HepG2 (cell line): ENCODE results near the gene RPS8. TPM values are rescaled to one million over a fixed set of nuclear protein-coding genes. Genes with fewer than 3 reads are reported as not detected.

ENCODE experiments used
- ARID2 ChIP-seq: sonication (generic); formaldehyde crosslinking; IDR thresholded peaks from 2 replicates; pipeline ENCODE4 v1.8.1; 2022; ENCODE audit warnings: mild to moderate bottlenecking, missing genetic modification reagents, borderline replicate concordance
- MYNN ChIP-seq: sonication (generic); formaldehyde crosslinking; IDR thresholded peaks from 2 replicates; pipeline ENCODE4 v1.4.0; 2020; ENCODE audit warnings: mild to moderate bottlenecking, low read depth, missing genetic modification reagents
- RELA ChIP-seq: sonication (generic); formaldehyde crosslinking; IDR thresholded peaks from 2 replicates; pipeline ENCODE4 v1.4.0; 2020; ENCODE audit warnings: missing genetic modification reagents
- REXO4 ChIP-seq: sonication (generic); formaldehyde crosslinking; IDR thresholded peaks from 2 replicates; pipeline ENCODE4 v1.8.0; 2022; ENCODE audit warnings: missing genetic modification reagents, mild to moderate bottlenecking, borderline replicate concordance
- RXRA ChIP-seq: sonication (generic); formaldehyde crosslinking; IDR thresholded peaks from 2 replicates; pipeline ENCODE4 v1.5.1; 2020; ENCODE audit warnings: missing genetic modification reagents
- SNRNP70 ChIP-seq: fragments of 200-400 bp; formaldehyde crosslinking; IDR thresholded peaks from 2 replicates; pipeline ENCODE4 v1.6.1; 2017; ENCODE audit warnings: mild to moderate bottlenecking, low read depth, low read length, moderate library complexity
- SOX13 ChIP-seq, 3 experiments: fragments of 450-650 bp in 1 of 3; sonication (generic) in 1 of 3; formaldehyde crosslinking in 1 of 3; IDR thresholded peaks in 2 of 3; conservative IDR thresholded peaks in 1 of 3; 2 replicates each; pipeline versions ENCODE4 v1.5.0 to v1.6.1; 2016 to 2020; ENCODE audit warnings: antibody characterized with exemption in 1 of 3, mild to moderate bottlenecking in 1 of 3, missing compliant biosample characterization in 1 of 3, missing genetic modification reagents in 1 of 3, moderate library complexity in 1 of 3
- SOX5 ChIP-seq: IDR thresholded peaks from 2 replicates; pipeline ENCODE4 v1.6.1; 2016; ENCODE audit warnings: borderline replicate concordance
- SOX6 ChIP-seq, 2 experiments: fragments of 450-650 bp in 1 of 2; sonication (generic) in 1 of 2; formaldehyde crosslinking in 1 of 2; IDR thresholded peaks; 2 replicates each; pipeline versions ENCODE4 v1.4.0 to v1.6.1; 2017 to 2020; ENCODE audit warnings: antibody characterized with exemption in 1 of 2, mild to moderate bottlenecking in 1 of 2, missing genetic modification reagents in 1 of 2
- TRIM24 ChIP-seq: sonication (generic); formaldehyde crosslinking; IDR thresholded peaks from 2 replicates; pipeline ENCODE4 v1.8.0; 2022; ENCODE audit warnings: mild to moderate bottlenecking, missing genetic modification reagents
- ZBTB3 ChIP-seq: sonication (generic); formaldehyde crosslinking; IDR thresholded peaks from 2 replicates; pipeline ENCODE4 v1.4.0; 2020; ENCODE audit warnings: low read depth, mild to moderate bottlenecking, moderate library complexity, missing genetic modification reagents, borderline replicate concordance
- ZFP41 ChIP-seq: sonication (generic); formaldehyde crosslinking; IDR thresholded peaks from 2 replicates; pipeline ENCODE4 v1.4.0; 2020; ENCODE audit warnings: mild to moderate bottlenecking, missing genetic modification reagents, borderline replicate concordance
- ZNF10 ChIP-seq: sonication (generic); formaldehyde crosslinking; IDR thresholded peaks from 2 replicates; pipeline ENCODE4 v1.4.0; 2020; ENCODE audit warnings: mild to moderate bottlenecking, low read depth, missing genetic modification reagents, borderline replicate concordance
- ZNF138 ChIP-seq: sonication (generic); formaldehyde crosslinking; IDR thresholded peaks from 2 replicates; pipeline ENCODE4 v1.5.0; 2020; ENCODE audit warnings: mild to moderate bottlenecking, low read depth, missing genetic modification reagents
- ZNF205 ChIP-seq: IDR thresholded peaks from 2 replicates; pipeline ENCODE4 v1.6.1; 2018; ENCODE audit warnings: missing biosample characterization, missing genetic modification reagents
- ZNF441 ChIP-seq: sonication (generic); formaldehyde crosslinking; IDR thresholded peaks from 2 replicates; pipeline ENCODE4 v1.7.0; 2021; ENCODE audit warnings: missing genetic modification reagents, borderline replicate concordance
- ZNF468 ChIP-seq: sonication (generic); formaldehyde crosslinking; IDR thresholded peaks from 2 replicates; pipeline ENCODE4 v1.8.0; 2022; ENCODE audit warnings: mild to moderate bottlenecking, moderate library complexity, missing genetic modification reagents
- ZNF713 ChIP-seq: sonication (generic); formaldehyde crosslinking; IDR thresholded peaks from 2 replicates; pipeline ENCODE4 v1.4.0; 2020; ENCODE audit warnings: mild to moderate bottlenecking, missing genetic modification reagents
- ZSCAN20 ChIP-seq: sonication (generic); formaldehyde crosslinking; IDR thresholded peaks from 2 replicates; pipeline ENCODE4 v1.4.0; 2020; ENCODE audit warnings: missing genetic modification reagents, mild to moderate bottlenecking, borderline replicate concordance
- polyA plus RNA-seq, 8 experiments: library from polyadenylated mRNA; depleted of rRNA in 3 of 8; stranded (reverse) in 7 of 8; unstranded in 1 of 8; fragments of >200 nt; fragmentation: Illumina TruSeq in 4 of 8; extraction: Trizol in 4 of 8; gene quantifications; 2 replicates each; pipeline versions ENCODE4 v1.2.1 to v1.2.3, GENCODE V29; 2011 to 2016; ENCODE audit warnings: low read depth in 4 of 8, missing spikeins in 1 of 8, mixed read lengths in 1 of 8; ENCODE audit not compliant: insufficient read depth in 1 of 8
- total RNA-seq, 5 experiments: library from RNA; depleted of rRNA; stranded (reverse); fragments of >200 nt; fragmentation: Illumina TruSeq; extraction: Trizol; gene quantifications; 2 replicates each; pipeline ENCODE4 v1.2.3, GENCODE V29; 2016; ENCODE audit warnings: low read depth in 1 of 5
- TF ChIP-seq, protein P1 (sequence below): sonication (generic); formaldehyde crosslinking; IDR thresholded peaks from 2 replicates; pipeline ENCODE4 v1.4.0; 2020; ENCODE audit warnings: missing genetic modification reagents
- TF ChIP-seq, protein P2 (sequence below): sonication (generic); formaldehyde crosslinking; IDR thresholded peaks from 2 replicates; pipeline ENCODE4 v1.5.0; 2020; ENCODE audit warnings: missing genetic modification reagents

Gene RPS8
- total and polyA plus RNA-seq, 2 of the 13 experiments (the other 11 are each of a cell fraction or from before 2014, with no cell fraction given): 2,628 to 2,822 TPM

- TF ChIP-seq SOX13 (IDR thresholded peaks at IDR 0.05) (no peak), SOX13 (CRISPR knock-in tag; conservative IDR thresholded peaks at IDR 0.05 in 1 of 2, IDR thresholded peaks at IDR 0.05 in 1 of 2) (peak in 1 of 2 experiments; percentile 28; a peak in 1 of 4 replicates), REXO4 (CRISPR knock-in tag) (0 out of 2 replicates have a peak, but pooled peaks have one; percentile 62), SOX5 (CRISPR knock-in tag) (no peak; the same call in 1 of the 2 replicates), ZNF138 (CRISPR knock-in tag) (peak; percentile 63; the same call in 1 of the 2 replicates), ARID2 (CRISPR knock-in tag) (no peak), ZSCAN20 (CRISPR knock-in tag) (peak; percentile 42; the same call in 1 of the 2 replicates), TRIM24 (no peak), ZNF10 (CRISPR knock-in tag) (no peak), RELA (CRISPR knock-in tag) (peak; percentile 69; the same call in 1 of the 2 replicates), RXRA (CRISPR knock-in tag) (peak; percentile 96), MYNN (CRISPR knock-in tag) (no peak), SNRNP70 (no peak), ZNF441 (CRISPR knock-in tag) (no peak; the same call in 1 of the 2 replicates), ZNF205 (CRISPR knock-in tag) (peak; percentile 87; the same call in 1 of the 2 replicates), ZBTB3 (0 out of 2 replicates have a peak, but pooled peaks have one; percentile 88), ZFP41 (CRISPR knock-in tag) (no peak), ZNF713 (CRISPR knock-in tag) (no peak), SOX6 (IDR thresholded peaks at IDR 0.05) (no peak), SOX6 (CRISPR knock-in tag; IDR thresholded peaks at IDR 0.05) (peak; percentile 62), ZNF468 (CRISPR knock-in tag) (no peak)
- TF ChIP-seq, protein P1, sequence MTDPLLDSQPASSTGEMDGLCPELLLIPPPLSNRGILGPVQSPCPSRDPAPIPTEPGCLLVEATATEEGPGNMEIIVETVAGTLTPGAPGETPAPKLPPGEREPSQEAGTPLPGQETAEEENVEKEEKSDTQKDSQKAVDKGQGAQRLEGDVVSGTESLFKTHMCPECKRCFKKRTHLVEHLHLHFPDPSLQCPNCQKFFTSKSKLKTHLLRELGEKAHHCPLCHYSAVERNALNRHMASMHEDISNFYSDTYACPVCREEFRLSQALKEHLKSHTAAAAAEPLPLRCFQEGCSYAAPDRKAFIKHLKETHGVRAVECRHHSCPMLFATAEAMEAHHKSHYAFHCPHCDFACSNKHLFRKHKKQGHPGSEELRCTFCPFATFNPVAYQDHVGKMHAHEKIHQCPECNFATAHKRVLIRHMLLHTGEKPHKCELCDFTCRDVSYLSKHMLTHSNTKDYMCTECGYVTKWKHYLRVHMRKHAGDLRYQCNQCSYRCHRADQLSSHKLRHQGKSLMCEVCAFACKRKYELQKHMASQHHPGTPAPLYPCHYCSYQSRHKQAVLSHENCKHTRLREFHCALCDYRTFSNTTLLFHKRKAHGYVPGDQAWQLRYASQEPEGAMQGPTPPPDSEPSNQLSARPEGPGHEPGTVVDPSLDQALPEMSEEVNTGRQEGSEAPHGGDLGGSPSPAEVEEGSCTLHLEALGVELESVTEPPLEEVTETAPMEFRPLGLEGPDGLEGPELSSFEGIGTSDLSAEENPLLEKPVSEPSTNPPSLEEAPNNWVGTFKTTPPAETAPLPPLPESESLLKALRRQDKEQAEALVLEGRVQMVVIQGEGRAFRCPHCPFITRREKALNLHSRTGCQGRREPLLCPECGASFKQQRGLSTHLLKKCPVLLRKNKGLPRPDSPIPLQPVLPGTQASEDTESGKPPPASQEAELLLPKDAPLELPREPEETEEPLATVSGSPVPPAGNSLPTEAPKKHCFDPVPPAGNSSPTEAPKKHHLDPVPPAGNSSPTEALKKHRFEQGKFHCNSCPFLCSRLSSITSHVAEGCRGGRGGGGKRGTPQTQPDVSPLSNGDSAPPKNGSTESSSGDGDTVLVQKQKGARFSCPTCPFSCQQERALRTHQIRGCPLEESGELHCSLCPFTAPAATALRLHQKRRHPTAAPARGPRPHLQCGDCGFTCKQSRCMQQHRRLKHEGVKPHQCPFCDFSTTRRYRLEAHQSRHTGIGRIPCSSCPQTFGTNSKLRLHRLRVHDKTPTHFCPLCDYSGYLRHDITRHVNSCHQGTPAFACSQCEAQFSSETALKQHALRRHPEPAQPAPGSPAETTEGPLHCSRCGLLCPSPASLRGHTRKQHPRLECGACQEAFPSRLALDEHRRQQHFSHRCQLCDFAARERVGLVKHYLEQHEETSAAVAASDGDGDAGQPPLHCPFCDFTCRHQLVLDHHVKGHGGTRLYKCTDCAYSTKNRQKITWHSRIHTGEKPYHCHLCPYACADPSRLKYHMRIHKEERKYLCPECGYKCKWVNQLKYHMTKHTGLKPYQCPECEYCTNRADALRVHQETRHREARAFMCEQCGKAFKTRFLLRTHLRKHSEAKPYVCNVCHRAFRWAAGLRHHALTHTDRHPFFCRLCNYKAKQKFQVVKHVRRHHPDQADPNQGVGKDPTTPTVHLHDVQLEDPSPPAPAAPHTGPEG (CRISPR knock-in tag): peak; percentile 77; the same call in 1 of the 2 replicates
- TF ChIP-seq, protein P2, sequence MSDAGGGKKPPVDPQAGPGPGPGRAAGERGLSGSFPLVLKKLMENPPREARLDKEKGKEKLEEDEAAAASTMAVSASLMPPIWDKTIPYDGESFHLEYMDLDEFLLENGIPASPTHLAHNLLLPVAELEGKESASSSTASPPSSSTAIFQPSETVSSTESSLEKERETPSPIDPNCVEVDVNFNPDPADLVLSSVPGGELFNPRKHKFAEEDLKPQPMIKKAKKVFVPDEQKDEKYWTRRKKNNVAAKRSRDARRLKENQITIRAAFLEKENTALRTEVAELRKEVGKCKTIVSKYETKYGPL (CRISPR knock-in tag): peak; percentile 74
These were observed at the start of gene RPS8 (continued) for GRCh38 chr1:44775078-44775929.
